GM12801 (cell line): ENCODE measurements around the gene TTC39A.

Experiments
- TF ChIP-seq, protein P1 (sequence below): IDR thresholded peaks from one replicate; pipeline ENCODE4 v1.5.1; 2011; ENCODE audit warnings: control low read depth; ENCODE audit not compliant: insufficient read length; ENCODE audit errors: extremely low read depth

The TTC39A gene

GRCh38 chr1:51326839-51327238 lies 3.5 kb downstream of the TTC39A start:
- TF ChIP-seq, protein P1, sequence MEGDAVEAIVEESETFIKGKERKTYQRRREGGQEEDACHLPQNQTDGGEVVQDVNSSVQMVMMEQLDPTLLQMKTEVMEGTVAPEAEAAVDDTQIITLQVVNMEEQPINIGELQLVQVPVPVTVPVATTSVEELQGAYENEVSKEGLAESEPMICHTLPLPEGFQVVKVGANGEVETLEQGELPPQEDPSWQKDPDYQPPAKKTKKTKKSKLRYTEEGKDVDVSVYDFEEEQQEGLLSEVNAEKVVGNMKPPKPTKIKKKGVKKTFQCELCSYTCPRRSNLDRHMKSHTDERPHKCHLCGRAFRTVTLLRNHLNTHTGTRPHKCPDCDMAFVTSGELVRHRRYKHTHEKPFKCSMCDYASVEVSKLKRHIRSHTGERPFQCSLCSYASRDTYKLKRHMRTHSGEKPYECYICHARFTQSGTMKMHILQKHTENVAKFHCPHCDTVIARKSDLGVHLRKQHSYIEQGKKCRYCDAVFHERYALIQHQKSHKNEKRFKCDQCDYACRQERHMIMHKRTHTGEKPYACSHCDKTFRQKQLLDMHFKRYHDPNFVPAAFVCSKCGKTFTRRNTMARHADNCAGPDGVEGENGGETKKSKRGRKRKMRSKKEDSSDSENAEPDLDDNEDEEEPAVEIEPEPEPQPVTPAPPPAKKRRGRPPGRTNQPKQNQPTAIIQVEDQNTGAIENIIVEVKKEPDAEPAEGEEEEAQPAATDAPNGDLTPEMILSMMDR: no peak

DNA sequence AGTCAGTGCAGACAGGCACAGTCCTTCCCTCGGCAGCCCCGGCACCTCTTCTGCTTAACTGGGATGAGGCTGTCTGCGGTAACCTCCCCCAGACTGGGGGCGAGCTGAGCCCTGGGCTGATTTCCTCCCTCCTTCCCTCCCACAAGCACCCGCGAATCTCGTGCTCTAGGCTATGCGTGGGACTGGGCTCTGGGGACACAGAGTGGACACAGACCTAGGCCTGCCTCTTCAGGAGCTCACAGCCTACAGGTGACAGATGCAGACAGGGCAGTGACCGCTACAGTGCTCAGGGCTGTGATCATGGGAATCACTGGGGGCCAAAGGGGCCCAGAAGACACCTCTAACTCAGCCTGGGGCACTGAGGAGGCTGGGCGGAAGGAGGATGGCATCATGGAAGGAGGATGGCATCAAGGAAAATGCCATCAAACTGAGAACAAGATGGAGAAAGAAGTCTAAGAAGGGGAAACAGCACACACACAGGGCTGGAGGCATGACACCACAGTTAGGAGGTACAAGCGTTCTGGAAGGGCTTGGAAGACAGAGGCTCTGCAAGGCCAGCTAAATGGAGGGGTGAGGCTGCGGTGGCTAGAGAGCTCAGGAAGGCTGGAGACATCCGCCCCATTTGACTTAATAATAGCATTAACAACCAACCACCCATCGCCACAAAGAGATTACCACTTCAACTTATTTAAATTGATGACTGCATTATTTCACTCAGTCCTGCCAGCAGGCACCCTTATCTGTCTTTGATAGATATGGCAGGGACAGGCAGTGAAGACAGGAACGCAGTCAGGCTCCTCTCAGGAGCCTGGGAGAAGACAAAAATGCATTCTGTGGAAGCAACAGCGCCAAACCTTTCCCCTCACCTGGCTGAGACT lies 4.2 kb downstream of the TTC39A start:
- TF ChIP-seq, protein P1: no peak

GRCh38 chr1:51325391-51325790 lies 5.0 kb downstream of the TTC39A start:
- TF ChIP-seq, protein P1: no peak

DNA sequence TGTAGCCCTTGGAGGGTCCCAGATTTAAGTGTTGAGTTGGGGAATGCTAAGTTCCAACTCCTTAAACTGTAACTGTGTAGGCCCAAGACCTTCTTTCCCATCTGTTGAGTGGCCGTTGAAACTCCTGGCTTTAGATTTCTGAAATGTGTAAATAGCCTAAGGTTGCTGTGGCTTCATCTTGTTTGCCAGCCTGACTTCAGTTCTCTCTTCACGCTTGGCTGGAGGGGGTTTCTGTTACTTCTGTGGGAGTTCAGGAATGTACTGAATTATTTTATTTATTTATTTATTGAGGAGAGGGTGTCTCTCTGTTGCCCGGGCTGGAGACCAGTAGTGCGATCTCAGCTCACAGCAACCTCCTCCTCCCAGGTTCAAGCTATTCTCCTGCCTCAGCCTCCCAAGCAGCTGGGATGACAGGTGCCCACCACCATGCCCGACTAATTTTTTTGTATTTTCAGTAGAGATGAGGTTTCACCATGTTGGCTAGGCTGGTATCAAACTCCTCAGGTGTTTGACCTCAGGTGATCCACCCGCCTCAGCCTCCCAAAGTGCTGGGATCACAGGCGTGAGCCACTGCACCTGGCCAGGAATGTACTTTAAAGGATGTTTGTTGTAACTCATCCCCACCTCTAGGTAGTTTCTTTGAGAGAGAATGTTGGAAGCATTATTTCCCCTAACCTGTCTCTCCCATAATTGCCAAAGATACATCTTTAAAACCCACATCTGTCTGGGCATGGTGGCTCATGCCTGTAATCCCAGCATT lies 5.9 kb downstream of the TTC39A start:
- TF ChIP-seq, protein P1: no peak

- TF ChIP-seq, protein P1: no peak
Observed at GRCh38 chr1:51323778-51324177, 6.6 kb downstream of the TTC39A start.

- TF ChIP-seq, protein P1: no peak
Observed at GRCh38 chr1:51322417-51323101, 7.8 kb downstream of the TTC39A start.

DNA sequence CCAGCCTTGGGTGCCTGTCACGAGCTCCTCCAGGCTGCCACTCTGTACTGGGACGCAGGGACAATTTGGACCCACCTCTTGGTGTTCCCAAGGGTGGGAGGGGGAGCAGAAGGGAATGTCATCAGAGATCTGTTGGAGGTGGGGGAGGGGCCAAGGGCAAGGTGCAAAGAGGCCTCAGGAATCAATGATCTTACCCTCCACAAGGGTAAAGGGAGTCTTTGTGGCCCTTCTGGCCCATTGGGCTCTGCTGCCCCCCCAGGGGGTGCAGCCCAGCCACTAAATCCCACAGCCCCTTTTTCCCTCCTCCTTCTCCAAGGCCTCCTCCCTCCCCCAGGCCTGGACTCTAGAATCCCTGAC lies 8.5 kb downstream of the TTC39A start:
- TF ChIP-seq, protein P1: no peak
